GM13976 (cell line): Measurements from ENCODE around the gene TRAPPC2.
"Not testable (repeated sequence)": the region's sequence is repeated elsewhere in the genome, so short reads cannot be mapped to it uniquely, and the experiment has no call there.

ENCODE experiments used
- DNase-seq: peaks from one replicate; pipeline ENCODE4 v3.0.0; 2012; ENCODE audit warnings: low spot score
- CTCF ChIP-seq: IDR thresholded peaks from 2 replicates; pipeline ENCODE4 v1.5.1; 2012; ENCODE audit warnings: borderline replicate concordance, mild to moderate bottlenecking; ENCODE audit not compliant: insufficient read depth; ENCODE audit errors: extremely low read depth, missing control alignments, control extremely low read depth
- in situ Hi-C: fragments of 300-500 bp; cut with MboI; formaldehyde crosslinking; loops from one replicate; pipeline ENCODE4 v1.12.0; 2022; ENCODE audit warnings: low sequenced_read_pairs, mixed read lengths, inconsistent platforms; ENCODE audit not compliant: unreplicated experiment

Gene TRAPPC2

GRCh38 chrX:13685126-13685763 is 49.2 kb downstream of the TRAPPC2 start:
- in situ Hi-C loops, result no loop called here
- DNase-seq, result no peak
- no peak for TF ChIP-seq CTCF

GRCh38 chrX:13684361-13684760 is 50.1 kb downstream of the TRAPPC2 start:
- no peak for TF ChIP-seq CTCF
- in situ Hi-C loops, result no loop called here
- DNase-seq, result no peak

- DNase-seq, result no peak
- no peak for TF ChIP-seq CTCF
- in situ Hi-C loops, result no loop called here
These were observed 52.8 kb downstream of the TRAPPC2 start for GRCh38 chrX:13681595-13681994.

- DNase-seq, in situ Hi-C loops: not testable (repeated sequence)
These were observed 54.7 kb downstream of the TRAPPC2 start for GRCh38 chrX:13679700-13680099.

GRCh38 chrX:13676885-13677284 is 57.5 kb downstream of the TRAPPC2 start:
- DNase-seq, result no peak
- in situ Hi-C loops, result no loop called here
- TF ChIP-seq CTCF, result no peak

GRCh38 chrX:13673016-13673415 is 61.4 kb downstream of the TRAPPC2 start:
- no peak for TF ChIP-seq CTCF
- in situ Hi-C loops, result loop anchor here (25.0 kb wide), 1 partner anchor 586 kb away; no protein-coding TSS in a partner anchor
- no peak for DNase-seq

GRCh38 chrX:13670197-13670596 is 64.2 kb downstream of the TRAPPC2 start:
- no peak for TF ChIP-seq CTCF
- in situ Hi-C loops, result loop anchor here (25.0 kb wide), 1 partner anchor 583 kb away; no protein-coding TSS in a partner anchor
- no peak for DNase-seq

GRCh38 chrX:13669755-13670154 is 64.7 kb downstream of the TRAPPC2 start:
- in situ Hi-C loops, result loop anchor here (25.0 kb wide), 1 partner anchor 582 kb away; no protein-coding TSS in a partner anchor
- DNase-seq, result not testable (repeated sequence)
